ENCODE results near the gene EVPL. TPM values are rescaled to one million over a fixed set of nuclear protein-coding genes. Genes with fewer than 3 reads are reported as not detected.
"Not testable (repeated sequence)": the region's sequence is repeated elsewhere in the genome, so short reads cannot be mapped to it uniquely, and the experiment has no call there.

Gene EVPL
- total RNA-seq, 2 donors from 2014 or later = 18.8 to 31.1 TPM

DNA sequence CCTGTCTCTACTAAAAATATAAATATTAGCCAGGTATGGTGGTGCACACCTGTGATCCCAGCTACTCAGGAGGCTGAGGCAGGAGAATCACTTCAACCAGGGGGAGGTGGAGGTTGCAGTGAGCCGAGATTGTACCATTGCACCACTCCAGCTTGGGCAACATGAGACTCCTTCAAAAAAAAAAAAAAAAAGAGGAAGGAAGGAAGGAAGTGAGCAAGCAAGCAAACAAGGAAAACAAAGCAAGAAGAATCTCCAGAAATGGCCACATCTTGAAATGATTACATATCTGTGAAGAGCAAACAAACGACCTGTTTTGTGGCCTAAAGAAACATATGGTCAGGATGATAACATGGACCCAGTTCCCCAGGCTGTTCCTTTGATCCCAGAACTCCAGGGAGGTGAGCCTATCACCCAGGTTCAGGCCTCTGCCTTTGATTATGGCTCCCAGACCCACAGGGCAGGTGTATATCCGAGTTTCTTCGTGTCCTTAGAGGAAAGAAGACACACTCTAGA, 57.0 kb downstream of the EVPL start:
- Histone ChIP-seq H3K9ac (ENCODE audit: low read depth in 2 of 2, low read length in 2 of 2) (no peak overlapping the region), H3K36me3 (no peaks in the 10 kb centered on the region), H3K9me3 (no peaks in the 10 kb centered on the region), H3K27me3 (no peaks in the 10 kb centered on the region), H3K4me3 (no peak overlapping the region), H3K4me1 (no peaks in the 10 kb centered on the region), H3K27ac (no peak overlapping the region)
- no peak for DNase-seq
- TF ChIP-seq, protein P1, sequence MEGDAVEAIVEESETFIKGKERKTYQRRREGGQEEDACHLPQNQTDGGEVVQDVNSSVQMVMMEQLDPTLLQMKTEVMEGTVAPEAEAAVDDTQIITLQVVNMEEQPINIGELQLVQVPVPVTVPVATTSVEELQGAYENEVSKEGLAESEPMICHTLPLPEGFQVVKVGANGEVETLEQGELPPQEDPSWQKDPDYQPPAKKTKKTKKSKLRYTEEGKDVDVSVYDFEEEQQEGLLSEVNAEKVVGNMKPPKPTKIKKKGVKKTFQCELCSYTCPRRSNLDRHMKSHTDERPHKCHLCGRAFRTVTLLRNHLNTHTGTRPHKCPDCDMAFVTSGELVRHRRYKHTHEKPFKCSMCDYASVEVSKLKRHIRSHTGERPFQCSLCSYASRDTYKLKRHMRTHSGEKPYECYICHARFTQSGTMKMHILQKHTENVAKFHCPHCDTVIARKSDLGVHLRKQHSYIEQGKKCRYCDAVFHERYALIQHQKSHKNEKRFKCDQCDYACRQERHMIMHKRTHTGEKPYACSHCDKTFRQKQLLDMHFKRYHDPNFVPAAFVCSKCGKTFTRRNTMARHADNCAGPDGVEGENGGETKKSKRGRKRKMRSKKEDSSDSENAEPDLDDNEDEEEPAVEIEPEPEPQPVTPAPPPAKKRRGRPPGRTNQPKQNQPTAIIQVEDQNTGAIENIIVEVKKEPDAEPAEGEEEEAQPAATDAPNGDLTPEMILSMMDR (IDR thresholded peaks at IDR 0.05) = no peak
- intact Hi-C loops (cut with DNase I) = no loop called here

DNA sequence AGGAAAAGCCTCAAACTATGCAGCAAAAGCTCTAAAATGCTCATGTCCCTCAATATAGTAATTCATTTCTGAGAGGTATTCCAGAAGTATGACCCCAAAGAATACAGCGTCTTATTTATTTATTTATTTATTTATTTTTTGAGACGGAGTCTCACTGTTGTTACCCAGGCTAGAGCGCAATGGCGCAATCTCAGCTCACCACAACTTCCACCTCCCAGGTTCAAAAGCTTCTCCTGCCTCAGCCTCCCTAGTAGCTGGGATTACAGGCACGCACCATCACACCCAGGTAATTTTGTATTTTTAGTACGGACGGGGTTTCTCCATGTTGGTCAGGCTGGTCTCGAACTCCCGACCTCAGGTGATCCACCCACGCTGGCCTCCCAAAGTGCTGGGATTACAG, 58.1 kb downstream of the EVPL start:
- H3K9ac ChIP-seq (ENCODE audit: low read depth in 2 of 2, low read length in 2 of 2); H3K4me3 ChIP-seq; H3K4me1 ChIP-seq; DNase-seq; intact Hi-C loops (cut with DNase I); H3K27ac ChIP-seq; H3K9me3 ChIP-seq; H3K27me3 ChIP-seq; H3K36me3 ChIP-seq: not testable (repeated sequence)

DNA sequence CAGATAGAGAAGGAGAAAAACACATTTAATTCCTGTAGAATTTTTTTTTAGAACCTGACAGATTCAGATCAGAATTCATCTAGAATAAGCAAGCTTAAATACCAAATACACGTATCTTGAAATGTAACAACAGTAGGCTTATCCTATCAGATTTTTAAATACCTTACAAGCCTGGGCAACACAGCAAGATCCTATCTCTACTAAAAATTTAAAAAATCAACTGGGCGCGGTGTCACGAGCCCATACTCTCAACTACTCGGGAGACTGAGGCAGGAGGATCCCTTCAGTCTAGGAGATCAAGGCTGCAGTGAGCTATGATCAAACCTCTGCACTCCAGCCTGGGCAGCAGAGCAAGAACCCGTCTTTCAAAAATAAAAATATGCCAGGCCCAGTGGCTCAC, 61.6 kb downstream of the EVPL start:
- TF ChIP-seq, protein P1 (IDR thresholded peaks at IDR 0.05) = no peak
- Histone ChIP-seq H3K4me1 (no peaks in the 10 kb centered on the region), H3K9ac (ENCODE audit: low read depth in 2 of 2, low read length in 2 of 2) (no peak overlapping the region), H3K4me3 (no peak overlapping the region), H3K27me3 (no peaks in the 10 kb centered on the region), H3K27ac (no peak overlapping the region), H3K9me3 (no peaks in the 10 kb centered on the region), H3K36me3 (no peaks in the 10 kb centered on the region)
- DNase-seq = no peak
- intact Hi-C loops (cut with DNase I) = no loop called here

DNA sequence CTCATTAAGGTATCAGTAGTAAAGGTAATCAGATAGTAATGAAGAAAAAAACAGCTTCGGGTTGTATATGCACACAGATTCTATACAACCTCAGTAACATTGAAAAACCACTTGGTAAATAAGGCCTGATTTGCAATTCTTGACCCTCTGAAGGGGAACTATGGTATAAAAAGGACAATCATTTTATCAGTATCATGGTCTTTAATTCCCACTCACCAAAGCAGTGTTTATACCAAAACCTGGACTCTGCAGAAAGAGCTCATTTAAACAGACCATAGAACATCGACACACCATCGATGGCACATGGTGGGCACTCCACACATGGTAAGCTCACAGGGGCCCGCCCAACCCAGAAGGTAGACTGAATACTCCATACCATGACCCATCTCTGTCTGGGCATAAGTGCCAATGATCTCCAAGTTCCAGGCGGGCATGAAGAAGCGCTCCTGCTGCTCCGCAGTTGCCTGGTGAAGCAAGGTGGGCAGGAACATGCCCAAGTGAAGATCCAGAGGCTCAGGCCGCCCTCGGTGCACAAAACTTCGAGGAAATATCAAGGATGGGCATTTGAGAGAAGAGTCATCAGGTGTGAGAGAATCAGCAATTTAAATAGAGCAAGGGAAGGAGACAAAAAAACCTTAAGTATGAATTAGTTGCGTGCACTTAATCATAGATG, 67.1 kb downstream of the EVPL start:
- DNase-seq = no peak
- Histone ChIP-seq H3K36me3 (peaks cover 8% of the 10 kb centered on the region), H3K4me1 (no peaks in the 10 kb centered on the region), H3K27ac (no peak overlapping the region), H3K9ac (ENCODE audit: low read depth in 2 of 2, low read length in 2 of 2) (no peak overlapping the region), H3K9me3 (no peaks in the 10 kb centered on the region), H3K27me3 (no peaks in the 10 kb centered on the region), H3K4me3 (no peak overlapping the region)
- intact Hi-C loops (cut with DNase I) = no loop called here
- TF ChIP-seq, protein P1 (IDR thresholded peaks at IDR 0.05) = no peak

DNA sequence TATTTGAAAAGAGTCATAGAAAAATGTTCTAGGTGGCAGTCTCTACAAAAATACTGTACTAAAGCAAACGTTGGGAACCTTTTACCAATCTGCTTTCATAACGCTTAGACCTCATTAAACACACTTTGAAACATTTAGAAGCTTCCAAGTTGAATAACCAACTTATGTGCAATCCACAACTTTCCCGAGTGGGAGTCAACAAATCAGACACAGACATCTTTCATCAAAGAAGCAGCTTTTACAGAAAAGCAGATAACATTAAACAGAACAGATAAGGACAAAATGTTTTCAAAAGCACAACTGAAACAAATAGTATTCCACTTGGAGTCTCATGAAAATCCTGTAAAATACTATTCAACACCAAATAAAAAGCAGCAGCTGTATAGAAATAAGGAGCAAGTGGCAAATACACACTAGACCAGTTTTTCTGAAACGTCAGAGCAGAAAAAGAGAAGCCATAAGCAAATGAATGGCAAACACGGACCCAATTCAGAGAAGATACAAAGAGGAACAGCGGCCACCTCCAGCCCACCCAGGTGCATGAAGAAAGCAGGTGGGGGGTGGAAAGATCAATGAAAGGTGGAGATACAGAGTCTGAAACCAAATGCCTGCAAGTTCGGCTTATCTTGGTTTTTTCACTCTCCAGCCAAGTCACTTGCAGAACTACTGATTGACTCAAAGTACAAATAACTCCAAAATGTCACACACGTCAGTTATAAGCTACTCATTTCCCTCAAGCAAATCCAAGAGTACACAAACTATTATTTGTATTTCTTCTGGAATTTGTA, 67.9 kb downstream of the EVPL start:
- H3K27me3 ChIP-seq = no peaks in the 10 kb centered on the region
- no peak overlapping the region for H3K27ac ChIP-seq
- H3K9ac ChIP-seq (ENCODE audit: low read depth in 2 of 2, low read length in 2 of 2) = no peak overlapping the region
- no peak overlapping the region for H3K4me3 ChIP-seq
- H3K4me1 ChIP-seq = no peaks in the 10 kb centered on the region
- TF ChIP-seq, protein P1 (IDR thresholded peaks at IDR 0.05) = no peak
- intact Hi-C loops (cut with DNase I) = no loop called here
- peaks cover 9% of the 10 kb centered on the region for H3K36me3 ChIP-seq
- H3K9me3 ChIP-seq = no peaks in the 10 kb centered on the region
- DNase-seq = no peak

Other genes starting within 250 kb of the EVPL start
- gene UNK, start 242.5 kb downstream of the EVPL start, total RNA-seq = 10 to 100 TPM; 18.4 to 26.0 TPM
- gene UNC13D, start 182.9 kb downstream of the EVPL start, total RNA-seq = 10 to 100 TPM; 25.9 to 35.0 TPM
- 100 to 1,000 TPM in 1 of 2 donors, 10 to 100 TPM in 1; 69.8 to 102 TPM for gene WBP2, start 172.0 kb downstream of the EVPL start, total RNA-seq
- gene TRIM47, start 148.7 kb downstream of the EVPL start, total RNA-seq = 10 to 100 TPM; 33.7 to 71.5 TPM
- gene TRIM65, start 130.4 kb downstream of the EVPL start, total RNA-seq = 10 to 100 TPM; 14.5 to 26.0 TPM
- 100 to 1,000 TPM in 1 of 2 donors, 10 to 100 TPM in 1; 88.6 to 190 TPM for gene MRPL38, start 122.4 kb downstream of the EVPL start, total RNA-seq
- 10 to 100 TPM in 1 of 2 donors, 1 to 10 TPM in 1; 3.2 to 21.5 TPM for gene FBF1, start 86.3 kb downstream of the EVPL start, total RNA-seq
- gene ACOX1, start 48.1 kb downstream of the EVPL start, total RNA-seq = 100 to 1,000 TPM; 110 to 136 TPM
- gene TEN1, start 48.1 kb downstream of the EVPL start, total RNA-seq = 10 to 100 TPM; 15.9 to 18.6 TPM
- gene CDK3, start 26.5 kb downstream of the EVPL start, total RNA-seq = 1 to 10 TPM; 5.3 to 8.2 TPM
- gene SRP68, start 45.2 kb upstream of the EVPL start, total RNA-seq = 10 to 100 TPM; 65.1 to 78.0 TPM
- under 1 TPM; 0.19 to 0.49 TPM for gene GALR2, start 47.5 kb upstream of the EVPL start, total RNA-seq
- not detected for gene ZACN, start 51.9 kb upstream of the EVPL start, total RNA-seq
- 10 to 100 TPM; 88.0 to 95.0 TPM for gene EXOC7, start 76.5 kb upstream of the EVPL start, total RNA-seq
- 1 to 10 TPM; 1.4 to 2.5 TPM for gene FOXJ1, start 113.9 kb upstream of the EVPL start, total RNA-seq
- 10 to 100 TPM; 23.7 to 30.2 TPM for gene RNF157, start 213.2 kb upstream of the EVPL start, total RNA-seq
- gene UBALD2, start 238.0 kb upstream of the EVPL start, total RNA-seq = 10 to 100 TPM; 77.1 to 90.1 TPM